ENCODE data around the gene MYLK4. TPM values are rescaled to one million over a fixed set of nuclear protein-coding genes. Genes with fewer than 3 reads are reported as not detected.

The MYLK4 gene
- total RNA-seq, 1 experiment from 2014 or later = 0.73 TPM

- Mint-ChIP-seq H3K4me1 (ENCODE audit: low read depth, unreplicated experiment) (no peaks in the 10 kb centered on the region), H3K4me3 (ENCODE audit: low read depth, unreplicated experiment) (peak overlapping the region; percentile 34), H3K36me3 (ENCODE audit: insufficient read depth, unreplicated experiment) (no peaks in the 10 kb centered on the region), H3K9me3 (ENCODE audit: low read depth, unreplicated experiment) (no peaks in the 10 kb centered on the region), H3K27me3 (ENCODE audit: unreplicated experiment) (no peaks in the 10 kb centered on the region), H3K27ac (ENCODE audit: unreplicated experiment) (peak overlapping the region; percentile 44)
- BruUV-seq (replicated peaks) = no TSS peak
- TF ChIP-seq CTCF (IDR thresholded peaks at IDR 0.05; ENCODE audit: unreplicated experiment) = no peak
- DNase-seq = no peak
- CTCF ChIA-PET = interaction anchor here (0.6 to 1.5 kb wide), 2 partner anchors 12 to 21 kb away, joined by 3 read pairs; no protein-coding TSS in a partner anchor
- intact Hi-C loops (cut with micrococcal nuclease; ENCODE audit: unreplicated experiment) = loop anchor here (2.0 to 10.0 kb wide), 2 partner anchors 193 to 315 kb away; no protein-coding TSS in a partner anchor
These were observed 11.4 kb downstream of the MYLK4 start for GRCh38 chr6:2739335-2739734.

- Mint-ChIP-seq H3K27ac (ENCODE audit: unreplicated experiment) (no peak overlapping the region), H3K36me3 (ENCODE audit: insufficient read depth, unreplicated experiment) (no peaks in the 10 kb centered on the region), H3K4me1 (ENCODE audit: low read depth, unreplicated experiment) (no peaks in the 10 kb centered on the region), H3K27me3 (ENCODE audit: unreplicated experiment) (no peaks in the 10 kb centered on the region), H3K4me3 (ENCODE audit: low read depth, unreplicated experiment) (no peak overlapping the region), H3K9me3 (ENCODE audit: low read depth, unreplicated experiment) (no peaks in the 10 kb centered on the region)
- intact Hi-C loops (cut with micrococcal nuclease; ENCODE audit: unreplicated experiment) = loop anchor here (2.0 to 10.0 kb wide), 2 partner anchors 194 to 316 kb away; no protein-coding TSS in a partner anchor
- DNase-seq = peak; percentile 64
- CTCF ChIA-PET = interaction anchor here (0.6 to 1.5 kb wide), 5 partner anchors 12 to 84 kb away, joined by 3 to 8 read pairs (median 3); no protein-coding TSS in a partner anchor
- BruUV-seq (replicated peaks) = no TSS peak
- peak; percentile 50 for TF ChIP-seq CTCF (IDR thresholded peaks at IDR 0.05; ENCODE audit: unreplicated experiment)
These were observed 12.2 kb downstream of the MYLK4 start for GRCh38 chr6:2738373-2738979.

- no peaks in the 10 kb centered on the region for H3K27me3 Mint-ChIP-seq (ENCODE audit: unreplicated experiment)
- CTCF ChIA-PET = interaction anchor here (0.6 to 1.5 kb wide), 5 partner anchors 12 to 84 kb away, joined by 3 to 8 read pairs (median 3); no protein-coding TSS in a partner anchor
These were observed 12.8 kb downstream of the MYLK4 start for GRCh38 chr6:2737885-2738284.

GRCh38 chr6:2734488-2735166, 16.1 kb downstream of the MYLK4 start:
- no peak for TF ChIP-seq CTCF (IDR thresholded peaks at IDR 0.05; ENCODE audit: unreplicated experiment)
- Mint-ChIP-seq H3K27ac (ENCODE audit: unreplicated experiment) (no peak overlapping the region), H3K4me3 (ENCODE audit: low read depth, unreplicated experiment) (no peak overlapping the region), H3K27me3 (ENCODE audit: unreplicated experiment) (no peaks in the 10 kb centered on the region), H3K36me3 (ENCODE audit: insufficient read depth, unreplicated experiment) (no peaks in the 10 kb centered on the region), H3K4me1 (ENCODE audit: low read depth, unreplicated experiment) (peaks cover 12% of the 10 kb centered on the region), H3K9me3 (ENCODE audit: low read depth, unreplicated experiment) (no peaks in the 10 kb centered on the region)
- CTCF ChIA-PET = no interaction called here
- BruUV-seq (replicated peaks) = no TSS peak
- no peak for DNase-seq
- intact Hi-C loops (cut with micrococcal nuclease; ENCODE audit: unreplicated experiment) = loop anchor here (10.0 kb wide), 1 partner anchor 320 kb away; no protein-coding TSS in a partner anchor

More at GRCh38 chr6:2737885-2738284, 12.8 kb downstream of the MYLK4 start:
- no peak for TF ChIP-seq CTCF (IDR thresholded peaks at IDR 0.05; ENCODE audit: unreplicated experiment)
- Mint-ChIP-seq H3K4me1 (ENCODE audit: low read depth, unreplicated experiment) (no peaks in the 10 kb centered on the region), H3K27ac (ENCODE audit: unreplicated experiment) (no peak overlapping the region), H3K36me3 (ENCODE audit: insufficient read depth, unreplicated experiment) (no peaks in the 10 kb centered on the region), H3K9me3 (ENCODE audit: low read depth, unreplicated experiment) (no peaks in the 10 kb centered on the region), H3K4me3 (ENCODE audit: low read depth, unreplicated experiment) (no peak overlapping the region)
- no peak for DNase-seq
- intact Hi-C loops (cut with micrococcal nuclease; ENCODE audit: unreplicated experiment) = loop anchor here (2.0 to 10.0 kb wide), 2 partner anchors 195 to 317 kb away; no protein-coding TSS in a partner anchor
- no TSS peak for BruUV-seq (replicated peaks)
